Fibroblast of the aortic adventitia (primary cell): ENCODE results near the gene MAGEA8. TPM values are rescaled to one million over a fixed set of nuclear protein-coding genes. Genes with fewer than 3 reads are reported as not detected.
"Not testable (repeated sequence)": the region's sequence is repeated elsewhere in the genome, so short reads cannot be mapped to it uniquely, and the experiment has no call there.

Source experiments
- DNase-seq: peaks from one replicate; pipeline ENCODE4 v3.0.0-alpha.2; 2010; ENCODE audit warnings: low read depth
- H3K4me3 ChIP-seq: 2 replicates; pipeline ENCODE4 v1.5.1; 2011; ENCODE audit warnings: low read depth, mild to moderate bottlenecking, control low read depth, low read length, moderate library complexity
- total RNA-seq: library from RNA; depleted of rRNA; stranded (reverse); fragments of >200 nt; gene quantifications from 2 replicates; pipeline ENCODE4 v1.2.3, GENCODE V29; 2012; ENCODE audit warnings: low replicate concordance
- TF ChIP-seq, protein P1 (sequence below): IDR thresholded peaks from 2 replicates; pipeline ENCODE4 v1.5.1; 2011; ENCODE audit warnings: mild to moderate bottlenecking, low read length, control low read depth, inconsistent platforms; ENCODE audit not compliant: insufficient read depth

The MAGEA8 gene
- total RNA-seq, 1 donor, result not detected

DNA sequence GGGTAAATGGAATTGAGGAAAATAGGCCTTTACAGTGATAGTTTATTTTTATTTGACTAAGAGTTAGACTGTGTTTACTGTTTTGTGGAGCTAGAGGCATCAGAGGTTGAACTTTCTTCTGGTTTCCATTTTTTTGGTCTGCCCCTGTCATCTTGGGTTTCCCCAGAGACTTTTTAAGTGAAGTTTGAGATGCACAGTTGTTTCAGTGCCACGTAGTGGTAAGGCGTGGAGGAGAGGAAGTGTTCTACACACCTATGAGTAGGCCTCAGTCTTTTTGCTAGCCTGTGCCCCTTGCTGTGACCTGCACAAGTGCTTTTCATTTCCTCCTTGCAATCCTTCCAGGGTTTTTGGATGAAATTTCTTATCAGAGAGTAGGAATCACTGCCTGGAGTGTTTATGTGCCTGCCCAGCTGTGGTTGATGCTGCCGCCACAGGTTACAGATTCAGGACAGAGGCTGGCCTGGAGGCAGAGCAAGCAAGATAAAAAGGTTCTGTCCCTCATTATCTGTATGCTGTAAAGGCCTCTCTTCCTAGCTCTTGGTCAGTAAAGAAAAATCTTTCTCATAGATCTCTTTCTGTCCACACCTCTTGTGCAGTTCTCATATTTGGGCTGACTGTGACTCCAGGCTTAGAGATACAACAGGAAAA lies 35.9 kb downstream of the MAGEA8 start:
- H3K4me3 ChIP-seq, result no peak overlapping the region
- no peak for DNase-seq
- TF ChIP-seq, protein P1, sequence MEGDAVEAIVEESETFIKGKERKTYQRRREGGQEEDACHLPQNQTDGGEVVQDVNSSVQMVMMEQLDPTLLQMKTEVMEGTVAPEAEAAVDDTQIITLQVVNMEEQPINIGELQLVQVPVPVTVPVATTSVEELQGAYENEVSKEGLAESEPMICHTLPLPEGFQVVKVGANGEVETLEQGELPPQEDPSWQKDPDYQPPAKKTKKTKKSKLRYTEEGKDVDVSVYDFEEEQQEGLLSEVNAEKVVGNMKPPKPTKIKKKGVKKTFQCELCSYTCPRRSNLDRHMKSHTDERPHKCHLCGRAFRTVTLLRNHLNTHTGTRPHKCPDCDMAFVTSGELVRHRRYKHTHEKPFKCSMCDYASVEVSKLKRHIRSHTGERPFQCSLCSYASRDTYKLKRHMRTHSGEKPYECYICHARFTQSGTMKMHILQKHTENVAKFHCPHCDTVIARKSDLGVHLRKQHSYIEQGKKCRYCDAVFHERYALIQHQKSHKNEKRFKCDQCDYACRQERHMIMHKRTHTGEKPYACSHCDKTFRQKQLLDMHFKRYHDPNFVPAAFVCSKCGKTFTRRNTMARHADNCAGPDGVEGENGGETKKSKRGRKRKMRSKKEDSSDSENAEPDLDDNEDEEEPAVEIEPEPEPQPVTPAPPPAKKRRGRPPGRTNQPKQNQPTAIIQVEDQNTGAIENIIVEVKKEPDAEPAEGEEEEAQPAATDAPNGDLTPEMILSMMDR, result no peak

DNA sequence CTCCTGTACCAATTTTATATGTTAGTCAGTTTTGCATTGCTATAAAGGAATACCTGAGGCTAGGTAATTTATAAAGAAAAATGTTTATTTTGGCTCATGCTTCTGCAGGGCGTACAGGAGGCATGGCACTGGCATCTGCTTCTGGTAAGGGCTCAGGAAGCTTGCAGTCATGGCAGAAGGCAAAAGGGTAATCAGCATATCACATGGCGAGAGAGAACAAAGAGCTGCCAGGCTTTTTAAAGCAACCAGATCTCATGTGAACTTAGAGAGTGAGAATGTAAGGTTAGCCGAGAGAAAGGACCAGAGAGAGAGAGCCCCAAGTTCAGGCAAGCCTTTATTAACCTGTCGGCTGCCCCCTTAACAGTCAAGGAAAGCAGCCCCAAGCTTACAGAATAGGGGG lies 42.9 kb downstream of the MAGEA8 start:
- DNase-seq, H3K4me3 ChIP-seq: not testable (repeated sequence)

DNA sequence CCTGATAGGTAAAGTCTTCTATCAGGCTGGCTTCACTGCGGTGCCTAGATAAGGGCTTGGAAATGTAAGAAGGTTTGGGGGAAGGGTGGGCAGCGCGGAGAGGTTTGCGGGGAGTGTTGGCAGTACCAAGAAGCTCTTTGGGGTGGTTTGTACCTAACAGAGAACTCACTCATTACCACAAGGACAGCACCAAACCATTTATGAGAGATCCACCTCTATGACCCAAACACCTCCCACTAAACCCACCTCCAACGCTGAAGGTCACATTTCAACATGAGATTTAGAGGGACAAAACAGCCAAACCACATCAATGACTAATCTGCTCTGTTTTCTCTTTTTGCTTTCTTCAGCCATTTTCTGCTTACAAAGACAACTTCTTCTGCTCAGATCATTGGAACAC lies 43.5 kb downstream of the MAGEA8 start:
- DNase-seq, H3K4me3 ChIP-seq: not testable (repeated sequence)

DNA sequence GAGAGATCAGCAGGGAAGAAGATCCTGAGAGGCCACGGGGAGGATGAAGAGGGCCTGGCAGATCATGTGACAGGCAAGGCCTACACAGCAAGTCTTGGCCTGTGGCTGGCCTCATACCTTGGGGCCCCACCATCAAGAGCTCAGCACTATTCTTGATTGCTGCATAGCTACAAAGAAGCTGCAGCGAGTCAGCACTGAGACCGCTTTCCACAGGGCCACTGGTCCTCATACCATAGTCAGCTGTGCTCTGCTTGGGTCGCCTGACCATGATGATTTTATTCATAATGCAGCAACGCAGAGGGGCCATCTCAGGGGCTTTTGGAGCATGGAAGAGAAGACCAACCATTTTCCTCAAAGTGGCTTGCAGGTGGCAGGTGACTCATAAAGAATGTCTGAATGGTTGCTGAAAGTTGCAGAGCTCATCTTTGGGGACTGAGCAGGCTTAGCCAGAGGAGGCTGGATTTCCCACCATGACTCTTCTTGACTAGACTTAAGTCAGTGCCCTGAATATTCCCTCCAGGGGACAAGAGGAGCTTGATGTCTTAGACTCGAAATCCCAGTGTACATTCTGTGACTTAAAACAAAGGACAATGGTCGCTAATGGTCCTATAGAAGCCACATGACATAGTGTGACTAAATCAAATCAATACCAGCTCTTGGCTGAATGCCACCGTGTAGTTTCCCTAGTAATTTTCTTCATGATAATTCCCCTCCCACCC lies 46.4 kb downstream of the MAGEA8 start:
- H3K4me3 ChIP-seq, DNase-seq: not testable (repeated sequence)

DNA sequence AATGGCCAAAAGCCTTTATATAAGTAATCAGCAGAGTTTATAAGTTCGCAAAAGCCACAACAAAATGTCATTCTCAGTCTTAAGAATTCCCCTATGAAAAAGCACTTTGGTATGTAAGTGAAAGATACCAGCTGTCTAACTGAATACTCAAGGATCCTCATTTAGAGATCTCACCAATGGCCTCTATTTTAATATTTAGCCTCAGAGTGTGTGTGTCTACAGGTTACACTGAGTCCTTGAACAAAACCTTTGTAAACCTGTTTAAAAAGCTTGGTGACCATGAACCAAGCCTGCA lies 46.9 kb downstream of the MAGEA8 start:
- not testable (repeated sequence) for DNase-seq, H3K4me3 ChIP-seq

- H3K4me3 ChIP-seq, DNase-seq: not testable (repeated sequence)
Observed at GRCh38 chrX:149928635-149929034, 47.7 kb downstream of the MAGEA8 start.

DNA sequence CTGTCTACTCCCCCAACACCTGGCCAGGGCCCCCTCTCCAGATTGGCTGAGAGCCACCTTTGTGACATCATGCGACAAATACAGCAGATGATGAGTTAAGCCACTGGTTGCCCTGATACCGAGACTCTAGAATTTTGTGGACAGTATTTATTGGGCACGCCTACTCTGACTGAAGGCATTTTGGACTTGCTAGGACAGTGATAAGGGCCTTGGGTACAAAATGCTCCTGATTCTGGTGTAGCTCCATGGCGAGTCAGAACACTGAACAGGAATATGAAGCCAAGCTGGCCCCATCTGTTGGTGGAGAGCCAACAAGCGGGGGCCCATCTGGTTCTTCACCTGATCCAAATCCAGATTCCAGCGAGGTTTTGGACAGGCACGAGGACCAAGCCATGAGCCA lies 48.4 kb downstream of the MAGEA8 start, which contains the start of gene HSFX4:
HSFX4 (plus strand) TSS at position 174 of the 400 bp plus-strand sequence; CDS start at position 246, 72 bp downstream.
- H3K4me3 ChIP-seq, result not testable (repeated sequence)

DNA sequence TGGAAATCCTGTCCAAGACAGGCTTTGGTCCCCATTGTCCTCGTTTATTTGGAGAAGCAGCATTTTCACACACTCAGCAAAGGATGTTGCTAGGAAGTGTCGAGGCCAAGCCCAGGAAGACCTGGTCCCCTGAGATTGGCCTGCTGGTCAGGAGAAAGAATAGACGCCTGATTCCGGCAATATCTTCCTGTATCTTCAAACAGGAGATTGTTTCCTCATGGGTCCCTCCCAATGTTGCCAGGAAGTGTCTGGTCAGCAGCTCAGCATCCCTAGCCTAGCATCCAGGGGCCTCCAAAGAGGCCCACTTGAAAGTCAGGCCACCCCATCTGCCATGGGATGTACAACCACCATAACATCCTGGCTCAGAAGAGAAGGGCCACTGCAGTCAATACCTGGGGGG lies 50.4 kb downstream of the MAGEA8 start:
- DNase-seq, H3K4me3 ChIP-seq: not testable (repeated sequence)

More for the DNA sequence above, 48.4 kb downstream of the MAGEA8 start, which contains the start of gene HSFX4:
- DNase-seq, result not testable (repeated sequence)

DNA sequence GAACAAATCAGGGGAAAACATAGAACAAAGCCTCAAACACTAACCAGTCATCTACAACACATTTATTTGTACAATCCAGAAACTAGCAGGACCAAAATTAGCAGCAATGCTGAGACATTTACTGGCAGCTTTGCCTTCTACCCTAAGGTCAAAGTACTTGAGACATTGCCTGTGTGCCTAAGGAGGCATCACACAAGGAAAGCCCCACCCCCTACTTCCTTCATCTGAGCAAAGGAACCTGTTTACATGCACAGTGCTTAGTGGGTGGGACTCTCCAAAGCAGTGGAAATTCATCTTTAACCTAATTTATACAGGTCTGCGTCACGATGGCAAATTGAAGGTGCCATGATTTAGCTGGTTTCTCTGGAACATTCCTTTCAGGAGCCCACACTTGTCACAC lies 51.2 kb downstream of the MAGEA8 start:
- not testable (repeated sequence) for H3K4me3 ChIP-seq, DNase-seq

GRCh38 chrX:149932970-149933369 lies 52.0 kb downstream of the MAGEA8 start:
- DNase-seq, H3K4me3 ChIP-seq: not testable (repeated sequence)

DNA sequence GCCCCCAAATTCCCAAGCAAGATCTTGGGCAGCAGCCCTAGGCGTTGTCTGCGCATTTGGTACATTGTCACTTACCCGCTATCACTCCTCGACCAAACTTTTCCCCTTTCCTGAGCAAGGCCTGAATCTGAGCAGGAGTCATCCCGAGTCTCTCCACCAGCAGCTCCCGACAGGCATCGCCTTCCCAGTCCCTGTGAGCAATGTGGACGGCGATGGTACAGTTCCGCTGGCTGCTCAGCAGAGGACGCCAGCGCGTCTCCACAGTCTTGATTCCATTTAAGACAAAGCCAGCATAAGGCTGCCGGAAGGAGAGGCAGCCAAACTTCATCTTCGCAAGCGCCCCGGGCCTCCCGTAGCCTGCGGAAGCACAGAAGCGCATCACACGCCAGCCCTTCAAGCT lies 52.6 kb downstream of the MAGEA8 start:
- H3K4me3 ChIP-seq, DNase-seq: not testable (repeated sequence)

Other genes with a start within 250 kb of the MAGEA8 start
- gene TMEM185A, start 249.4 kb upstream of the MAGEA8 start, total RNA-seq, result 6.6 and 13.6 TPM in 2 replicates
- gene MAGEA11, start 169.1 kb upstream of the MAGEA8 start, total RNA-seq, result not detected in 2 replicates
- 0.45 TPM in 1 of 2 replicates, not detected in the other for gene HSFX1, start 107.1 kb upstream of the MAGEA8 start, total RNA-seq
- gene MAGEA9, start 99.3 kb upstream of the MAGEA8 start, total RNA-seq, result not detected in 2 replicates
- not detected in 2 replicates for gene HSFX4, start 48.4 kb downstream of the MAGEA8 start, total RNA-seq
- gene EOLA2, start 57.3 kb downstream of the MAGEA8 start, total RNA-seq, result 15.5 and 21.8 TPM in 2 replicates